H1 (cell line): Measurements from ENCODE around the gene KAT5. TPM values are rescaled to one million over a fixed set of nuclear protein-coding genes. Genes with fewer than 3 reads are reported as not detected.

Experiments used
- CHD2 ChIP-seq: IDR thresholded peaks from 2 replicates; pipeline ENCODE4 v1.6.1; 2012; ENCODE audit warnings: low read length, improper control_type of control experiment
- EGR1 ChIP-seq: IDR thresholded peaks from 2 replicates; pipeline ENCODE4 v1.6.1; 2011; ENCODE audit warnings: low read depth, low read length, borderline replicate concordance
- NANOG ChIP-seq: IDR thresholded peaks from 2 replicates; pipeline ENCODE4 v1.6.1; 2011; ENCODE audit warnings: low read length, low read depth, mild to moderate bottlenecking, inconsistent platforms; ENCODE audit not compliant: insufficient read depth, poor library complexity, severe bottlenecking
- SIRT6 ChIP-seq: IDR thresholded peaks from one replicate; pipeline ENCODE4 v1.7.1; 2012; ENCODE audit warnings: low read length, inconsistent platforms
- SP4 ChIP-seq: IDR thresholded peaks from 2 replicates; pipeline ENCODE4 v1.6.1; 2012; ENCODE audit warnings: low read length, inconsistent platforms
- polyA plus RNA-seq, 7 experiments: library from polyadenylated mRNA; depleted of rRNA in 3 of 7; stranded (reverse) in 5 of 7; unstranded in 2 of 7; fragments of >200 nt in 5 of 7; fragments of 200-250 nt in 2 of 7; gene quantifications; 1 replicate in 5 of 7; 2 replicates in 1 of 7; 4 replicates in 1 of 7; pipeline versions ENCODE4 v1.2.1 to v1.2.3, GENCODE V29; 2011 to 2013; ENCODE audit warnings: missing spikeins in 2 of 7, mixed read lengths in 2 of 7
- total RNA-seq: library from RNA; stranded (reverse); fragmentation: NEBNext Ultra II Directional; extraction: Animal tissue kit (Norgen Biotek cat#: 25700); gene quantifications from 2 replicates; pipeline ENCODE4 v1.2.1, GENCODE V29; 2021

Gene KAT5
- total and polyA plus RNA-seq, 2 of the 8 experiments (the other 6 are each of a cell fraction or from before 2014, with no cell fraction given), result 26.7 to 37.4 TPM

DNA sequence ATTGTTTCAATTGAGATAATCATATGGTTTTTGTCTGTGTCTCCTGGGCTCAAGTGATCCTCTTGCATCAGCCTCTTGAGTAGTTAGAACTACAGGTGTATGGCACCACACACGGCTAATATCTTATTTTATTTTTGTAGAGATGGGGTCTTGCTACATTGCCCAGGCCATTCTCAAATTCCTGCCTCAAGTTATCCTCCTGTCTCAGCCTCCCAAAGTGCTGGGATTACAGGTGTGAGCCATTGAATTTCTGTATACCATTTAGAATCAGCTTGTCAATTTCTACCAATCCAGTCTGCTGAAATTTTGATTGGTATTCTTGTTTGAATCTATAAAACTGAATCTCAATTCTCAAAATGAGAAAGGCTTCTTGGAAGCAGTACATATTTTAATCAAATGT, 10.4 kb upstream of the KAT5 start (continued):
- TF ChIP-seq NANOG (no peak), EGR1 (no peak), SP4 (no peak), CHD2 (no peak), SIRT6 (no peak)
